ENCODE measurements around the gene MBP.
"Not testable (repeated sequence)": the region's sequence is repeated elsewhere in the genome, so short reads cannot be mapped to it uniquely, and the experiment has no call there.

MBP gene

DNA sequence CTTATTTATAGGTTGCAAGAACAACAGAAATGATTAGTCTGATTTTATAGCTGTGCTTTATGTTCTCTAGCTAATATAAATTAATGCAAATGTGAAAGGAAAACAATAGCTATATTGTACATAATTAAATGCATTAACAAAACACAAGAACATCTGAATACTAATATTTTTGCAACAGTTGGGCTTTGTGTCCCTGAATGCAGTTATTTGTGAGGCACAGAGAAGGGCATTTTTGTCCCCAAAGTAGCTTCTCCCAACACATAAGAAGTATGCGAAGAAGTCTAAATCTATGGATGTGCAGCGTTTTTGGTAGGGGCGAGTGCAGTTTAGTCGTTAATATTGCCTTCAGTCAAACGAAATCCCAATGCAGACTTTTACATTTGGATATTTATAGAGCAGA is 110.0 kb downstream of the MBP start:
- no peak for DNase-seq (ENCODE audit: low read depth)

DNA sequence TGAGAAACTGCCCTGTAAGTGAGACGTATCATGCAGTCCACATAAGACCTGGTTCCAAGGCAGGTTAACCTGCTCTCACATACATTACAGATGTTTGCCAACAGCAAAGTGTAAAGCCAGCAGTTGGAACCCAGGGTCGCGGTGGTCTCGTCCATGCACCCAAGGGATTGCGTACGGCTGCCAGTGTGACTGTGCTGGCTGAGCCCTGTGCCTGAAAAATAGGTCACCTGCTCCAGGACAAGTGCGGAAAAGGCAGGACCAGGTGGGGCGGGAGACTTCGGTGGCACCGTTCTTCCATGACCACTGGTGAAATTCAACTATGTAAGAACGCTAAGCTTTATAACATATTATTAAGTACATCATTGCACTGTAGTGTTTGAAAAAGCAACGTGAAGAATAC is 110.5 kb downstream of the MBP start:
- no peak for DNase-seq (ENCODE audit: low read depth)

DNA sequence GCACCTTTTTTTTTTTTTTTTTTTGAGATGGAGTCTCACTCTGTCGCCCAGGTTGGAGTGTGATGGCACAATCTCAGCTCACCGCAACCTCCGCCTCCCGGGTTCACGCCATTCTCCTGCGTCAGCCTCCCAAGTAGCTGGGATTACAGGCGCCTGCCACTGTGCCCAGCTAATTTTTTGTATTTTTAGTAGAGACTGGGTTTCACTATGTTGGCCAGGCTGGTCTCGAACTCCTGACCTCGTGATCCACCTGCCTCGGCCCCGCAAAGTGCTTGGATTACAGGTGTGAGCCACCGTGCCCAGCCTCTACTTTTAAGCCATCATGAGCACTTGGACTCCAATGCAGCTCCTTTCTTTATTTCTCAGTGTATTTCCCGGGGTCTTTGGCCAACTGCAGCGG is 111.1 kb downstream of the MBP start:
- not testable (repeated sequence) for DNase-seq (ENCODE audit: low read depth)

DNA sequence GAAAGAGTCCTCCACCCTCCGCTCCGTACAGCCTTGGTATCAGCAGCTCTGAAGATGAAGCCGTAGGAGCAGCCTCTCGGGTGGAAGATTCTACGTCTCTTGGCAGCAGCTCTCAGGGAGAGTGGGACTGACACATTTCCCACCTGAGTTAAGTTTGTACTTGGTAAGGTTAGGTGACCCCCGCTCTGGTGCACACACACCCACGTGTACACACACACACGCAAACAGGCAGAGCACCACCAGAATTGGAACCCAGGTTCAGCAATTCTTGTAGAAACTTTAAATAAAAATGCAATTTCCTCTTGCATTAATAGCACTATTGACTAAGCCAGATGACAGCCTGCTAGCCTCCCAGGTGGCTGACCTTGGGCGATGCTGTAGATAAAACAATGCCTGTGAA is 111.5 kb downstream of the MBP start:
- no peak for DNase-seq (ENCODE audit: low read depth)

DNA sequence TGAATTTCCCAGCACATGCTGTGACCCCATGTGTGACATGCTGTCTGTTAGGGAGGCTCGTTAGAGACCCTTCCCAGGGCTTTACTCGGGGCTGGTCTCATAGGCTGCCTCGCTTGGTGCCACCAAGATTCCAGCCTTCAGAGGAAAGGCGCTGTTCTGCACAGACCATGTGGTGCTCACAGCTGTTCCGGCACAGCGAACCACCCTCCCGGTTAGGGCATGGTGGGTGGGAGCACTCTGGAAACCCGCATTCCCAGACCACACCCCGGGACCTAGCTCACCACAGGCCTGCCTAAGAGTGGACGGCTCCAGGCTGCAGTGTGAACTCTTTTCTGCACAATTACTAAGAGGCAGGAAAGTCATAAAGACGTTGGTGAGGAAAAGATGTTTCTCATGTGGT is 112.0 kb downstream of the MBP start:
- DNase-seq (ENCODE audit: low read depth): no peak

DNA sequence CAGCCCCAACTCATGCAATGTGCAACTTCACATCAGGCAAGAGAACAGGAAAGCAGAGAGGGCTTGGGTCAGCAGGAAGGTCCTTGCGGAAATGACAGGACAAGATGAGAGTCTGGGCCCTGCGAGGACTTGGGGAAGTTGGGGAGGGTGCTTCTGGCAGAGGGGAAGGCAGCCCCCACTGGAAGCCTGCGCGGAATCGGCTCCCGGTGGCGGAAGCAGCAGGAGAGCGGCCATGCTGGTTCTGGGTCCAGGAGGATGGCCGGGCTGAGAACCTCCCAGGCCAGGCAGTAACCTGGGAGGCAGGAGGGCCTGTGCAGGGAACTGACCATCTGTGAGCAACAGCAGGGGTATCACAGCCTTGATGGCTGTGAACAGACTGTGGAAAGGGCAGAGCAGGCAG is 112.9 kb downstream of the MBP start:
- no peak for DNase-seq (ENCODE audit: low read depth)

DNA sequence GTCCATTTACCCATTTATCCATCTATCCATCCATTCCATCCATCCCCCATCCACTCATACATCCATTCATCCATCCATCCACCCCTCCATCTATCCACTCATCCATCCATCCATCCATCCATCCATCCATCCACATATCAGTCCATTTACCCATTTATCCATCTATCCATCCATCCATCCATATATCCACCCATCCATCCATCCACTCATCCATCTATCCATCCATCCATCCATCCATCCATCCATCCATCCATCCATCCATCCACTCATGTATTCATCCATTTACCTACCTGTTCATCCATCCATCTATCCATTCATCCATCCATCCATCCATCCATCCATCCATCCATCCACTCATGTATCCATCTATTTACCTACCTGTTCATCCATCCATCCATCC is 113.9 kb downstream of the MBP start:
- DNase-seq (ENCODE audit: low read depth): not testable (repeated sequence)

DNA sequence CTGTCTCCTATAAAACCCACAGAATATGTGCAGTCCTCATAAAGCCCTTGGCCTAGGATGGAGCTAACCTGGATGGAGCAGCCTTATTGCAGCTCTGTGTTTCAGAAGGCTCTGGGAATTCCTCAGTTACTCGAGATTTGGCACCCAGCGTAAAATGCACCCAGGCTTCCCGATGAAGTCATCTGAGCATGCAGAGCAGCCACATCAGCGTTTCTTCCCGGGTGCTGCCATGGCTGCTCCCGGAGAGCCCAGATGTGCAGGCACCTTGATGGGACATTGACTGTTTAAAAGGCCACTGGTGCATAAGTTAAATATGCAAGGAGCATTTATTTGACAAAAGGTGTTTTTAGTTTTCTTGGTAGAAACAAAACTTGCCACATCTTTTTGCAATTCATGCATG is 115.2 kb downstream of the MBP start:
- DNase-seq (ENCODE audit: low read depth): no peak

DNA sequence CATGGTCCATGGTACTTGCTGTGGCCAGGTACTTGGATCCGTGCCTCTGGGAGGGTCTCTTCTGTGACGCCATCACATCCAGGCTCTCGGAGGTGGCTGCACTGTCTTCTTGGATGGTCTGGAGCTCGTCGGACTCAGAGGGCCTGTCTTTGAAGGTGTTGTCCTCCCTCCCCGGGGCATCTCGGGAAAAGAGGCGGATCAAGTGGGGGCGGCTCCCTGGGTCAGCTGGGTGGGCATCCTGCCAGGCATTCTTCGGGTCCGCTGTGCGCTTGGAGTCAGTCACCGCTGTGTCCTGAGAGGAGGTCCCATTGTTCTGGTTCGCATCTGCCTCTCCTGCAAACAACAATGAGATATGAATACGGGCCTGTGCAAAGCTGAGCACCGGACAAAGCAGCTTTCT is 115.6 kb downstream of the MBP start:
- DNase-seq (ENCODE audit: low read depth): no peak

DNA sequence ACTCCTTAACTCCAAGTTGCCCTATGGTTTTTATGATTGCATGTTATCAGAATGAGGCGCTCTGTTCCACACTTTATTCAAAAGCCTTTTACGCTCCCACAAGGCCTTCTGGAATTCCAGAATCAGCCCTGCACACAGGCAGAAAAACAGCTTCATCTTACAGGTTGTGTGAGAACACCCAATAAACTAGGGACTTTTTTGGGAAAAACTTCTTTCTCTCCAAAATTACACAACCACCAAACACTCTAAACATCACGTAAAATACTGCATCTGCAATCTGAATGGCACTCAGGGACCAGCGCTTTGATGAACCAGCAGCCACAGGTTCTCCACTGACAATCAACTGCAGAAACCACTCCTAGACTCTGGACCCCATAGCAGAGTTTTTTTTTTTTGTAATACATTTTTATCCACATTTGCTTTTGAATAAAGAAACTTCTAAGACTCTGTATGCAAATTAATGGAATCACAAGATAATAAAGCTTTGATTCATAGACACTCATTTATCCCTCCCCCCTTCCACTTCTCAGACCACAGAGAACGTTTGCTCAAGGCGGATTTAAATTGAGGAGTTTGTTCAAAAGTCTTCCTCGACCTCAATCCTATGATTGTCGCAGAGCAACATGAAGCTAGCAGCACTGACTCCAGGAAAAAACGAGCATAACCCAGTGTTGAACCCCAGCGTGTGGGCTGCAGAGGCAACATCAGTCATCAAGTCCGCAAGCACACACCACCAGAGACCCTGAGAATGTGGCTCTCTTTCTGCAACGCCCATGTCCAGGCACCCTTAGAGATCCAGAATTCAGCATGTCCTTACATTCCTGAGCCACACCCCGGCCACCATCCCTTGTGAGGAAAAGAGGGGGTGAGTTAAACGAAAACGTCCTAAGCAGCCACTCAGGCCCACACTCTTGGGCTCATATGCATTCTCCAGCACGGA is 116.5 kb downstream of the MBP start:
- DNase-seq (ENCODE audit: low read depth): no peak

DNA sequence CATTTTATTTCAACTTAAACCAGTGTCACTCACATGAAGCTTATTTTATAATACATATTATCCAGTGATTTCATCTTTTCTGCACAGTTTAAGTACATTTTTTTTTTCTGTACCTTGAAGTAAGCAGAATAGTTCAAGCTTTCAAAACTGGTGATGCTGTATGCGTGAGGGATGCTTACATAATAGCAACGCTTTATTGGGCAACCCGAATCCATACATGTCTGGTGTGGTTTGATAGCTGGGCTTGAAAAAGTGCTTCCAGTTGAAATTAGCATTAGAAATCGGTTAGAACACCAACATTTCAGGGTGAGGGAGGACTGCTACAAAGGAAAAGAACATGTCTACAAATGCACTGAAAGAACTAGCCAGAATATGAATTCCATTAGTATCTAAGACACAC is 117.4 kb downstream of the MBP start:
- no peak for DNase-seq (ENCODE audit: low read depth)

DNA sequence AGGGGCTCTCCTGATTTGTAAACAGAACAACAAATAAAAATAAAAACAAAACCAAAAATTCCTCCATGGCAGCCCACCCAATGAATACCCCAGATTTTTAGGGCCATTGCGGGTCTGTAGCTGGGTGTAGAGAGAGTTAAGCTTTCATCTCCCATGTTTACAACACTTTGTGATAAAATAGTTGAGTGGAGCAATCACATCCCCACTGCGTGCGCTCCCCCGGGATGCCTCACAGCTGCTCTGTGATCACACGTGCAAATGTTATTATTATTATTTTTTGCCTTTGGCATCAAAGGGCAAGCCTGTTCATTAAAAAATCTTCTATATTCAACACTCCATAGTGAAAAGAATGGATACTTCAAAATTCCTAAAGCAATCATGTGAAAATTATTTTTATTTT is 118.0 kb downstream of the MBP start:
- DNase-seq (ENCODE audit: low read depth): no peak

DNA sequence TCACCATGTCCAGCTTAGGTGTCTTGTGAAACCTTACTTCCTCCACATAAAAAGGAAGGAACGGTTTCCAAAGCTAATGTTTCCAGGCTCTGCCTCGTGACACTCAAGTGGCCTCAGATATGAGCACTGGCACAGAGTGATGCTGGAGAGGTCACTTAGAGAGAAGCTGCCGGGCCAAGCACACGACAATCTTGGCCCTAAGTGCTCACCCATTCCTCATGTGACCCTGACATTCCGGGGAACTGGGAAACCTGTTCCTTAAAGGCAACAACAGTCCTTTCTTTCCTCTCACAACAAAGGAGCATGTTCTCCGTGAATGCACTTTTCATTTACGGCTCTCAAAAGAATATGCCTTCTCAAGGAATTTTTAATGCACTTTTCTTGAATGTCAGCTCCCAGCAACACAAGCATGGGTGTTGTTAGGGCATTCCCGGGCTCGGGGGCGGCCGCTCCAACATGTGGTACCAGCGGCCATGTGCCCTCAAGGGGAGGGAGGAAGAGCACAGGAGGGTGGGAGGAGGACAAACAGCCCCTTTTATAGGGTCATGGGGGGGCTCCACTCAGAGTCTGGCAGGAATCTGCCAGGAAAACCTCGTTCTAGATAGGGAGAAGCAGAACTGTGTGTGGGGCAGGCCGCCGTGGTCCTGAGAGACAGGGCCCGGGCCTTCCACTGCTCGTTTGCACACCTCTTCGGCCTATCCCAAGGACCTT is 118.6 kb downstream of the MBP start:
- DNase-seq (ENCODE audit: low read depth): no peak

DNA sequence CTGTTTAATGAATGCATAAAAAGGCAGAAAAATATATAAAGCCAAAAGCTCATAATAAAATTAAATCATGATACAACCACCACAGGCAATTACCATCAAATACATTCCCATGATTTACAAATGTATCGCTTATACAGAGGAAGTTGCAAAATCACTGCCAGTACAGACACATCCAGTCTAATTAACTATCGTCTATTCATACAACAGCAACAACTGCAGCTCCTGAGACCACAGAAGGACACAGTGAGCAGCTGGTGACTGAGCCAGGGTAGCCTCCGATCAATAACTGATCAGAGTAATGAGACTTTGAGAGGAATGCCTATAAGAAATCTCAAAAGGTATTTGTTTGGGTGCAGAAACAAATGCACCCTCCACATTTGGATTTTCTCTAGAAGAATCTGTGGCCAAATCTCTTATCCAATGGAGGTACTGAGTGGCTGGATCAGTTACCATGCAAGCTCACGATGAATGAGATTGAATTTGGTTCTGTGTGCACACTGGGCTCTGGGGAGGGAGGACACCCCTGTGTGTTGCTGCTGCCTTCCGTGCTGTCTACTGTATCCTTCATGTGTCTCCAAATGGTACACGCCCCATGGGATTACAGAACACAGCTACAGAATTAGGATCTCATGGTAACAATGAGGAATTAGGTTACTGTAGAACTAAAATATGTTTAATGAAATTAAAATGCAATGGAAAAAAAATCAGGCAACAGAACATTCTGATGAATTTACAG is 119.6 kb downstream of the MBP start:
- no peak for DNase-seq (ENCODE audit: low read depth)

DNA sequence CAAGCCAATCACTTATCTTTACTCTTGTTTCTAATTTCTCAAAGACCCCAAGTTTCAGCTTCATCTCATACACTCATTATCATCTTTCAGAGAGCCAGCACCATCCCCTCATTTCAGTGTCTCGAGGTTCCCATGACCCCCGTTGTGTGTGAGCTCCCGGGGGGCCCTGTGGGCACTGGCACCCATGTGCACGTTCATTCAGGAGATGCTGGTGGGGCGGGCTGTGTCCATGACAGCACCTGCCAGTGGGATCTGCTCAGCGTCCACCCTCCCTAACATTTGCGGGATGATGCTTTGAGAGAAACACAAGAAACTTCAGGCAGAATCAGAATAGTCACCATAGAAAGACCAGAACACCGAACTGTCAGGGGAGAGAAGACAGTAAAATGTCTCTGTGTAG is 120.5 kb downstream of the MBP start:
- no peak for DNase-seq (ENCODE audit: low read depth)

DNA sequence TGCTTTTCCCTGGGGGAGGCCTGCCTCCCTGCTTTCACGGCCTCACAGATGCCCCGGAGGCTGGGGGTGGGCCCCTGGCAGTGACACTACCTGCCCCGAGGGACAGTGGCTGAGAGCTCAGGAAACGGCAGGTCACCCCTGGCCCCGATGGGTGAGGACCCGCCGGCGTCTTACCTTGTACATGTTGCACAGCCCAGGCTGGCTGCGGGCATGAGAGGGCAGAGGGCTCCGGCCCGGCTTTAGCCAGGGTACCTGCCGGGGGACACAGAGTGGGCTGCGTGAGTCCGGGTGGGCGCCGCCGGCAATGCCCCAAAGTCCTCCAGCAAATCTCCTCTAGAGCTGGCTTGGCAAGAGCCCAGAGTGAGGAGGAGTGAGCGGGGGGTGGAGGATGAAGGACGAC is 122.9 kb downstream of the MBP start:
- no peak for DNase-seq (ENCODE audit: low read depth)

DNA sequence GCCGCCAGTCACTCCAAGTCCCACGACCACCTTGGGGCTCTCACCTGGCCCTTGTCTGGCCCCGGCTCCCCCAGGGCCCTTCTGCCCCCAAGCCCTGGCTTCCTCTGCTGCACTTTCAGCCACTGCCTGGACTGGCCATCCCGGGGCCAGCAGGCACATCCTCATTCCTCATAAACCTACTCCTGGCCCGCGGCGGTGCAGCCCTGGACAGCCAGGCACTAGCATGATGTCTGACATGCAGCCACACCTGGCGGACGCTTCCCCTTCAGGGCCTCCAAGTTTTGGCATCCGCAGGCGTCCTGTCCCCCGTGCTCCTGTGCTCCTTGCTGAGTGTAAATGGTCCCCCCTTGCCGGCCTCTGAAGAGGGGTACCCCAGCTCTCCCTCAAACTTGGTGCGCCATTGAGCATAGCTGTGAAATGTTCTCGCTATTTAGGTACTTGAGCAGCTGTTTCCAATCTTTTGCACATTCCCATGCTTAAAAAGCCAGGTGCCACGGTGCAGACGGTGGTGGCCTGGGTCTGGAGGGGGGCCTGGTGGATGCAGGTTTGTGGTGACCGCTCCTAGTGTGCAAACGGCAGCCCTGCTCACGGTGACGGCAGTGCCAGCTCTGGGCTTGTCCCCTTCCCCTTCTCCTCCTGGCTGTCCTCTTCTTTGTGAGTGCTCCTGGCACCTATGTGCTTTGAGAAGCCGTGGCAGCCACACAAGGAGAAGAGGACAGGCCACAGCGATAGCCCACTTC is 123.8 kb downstream of the MBP start:
- DNase-seq (ENCODE audit: low read depth): no peak

DNA sequence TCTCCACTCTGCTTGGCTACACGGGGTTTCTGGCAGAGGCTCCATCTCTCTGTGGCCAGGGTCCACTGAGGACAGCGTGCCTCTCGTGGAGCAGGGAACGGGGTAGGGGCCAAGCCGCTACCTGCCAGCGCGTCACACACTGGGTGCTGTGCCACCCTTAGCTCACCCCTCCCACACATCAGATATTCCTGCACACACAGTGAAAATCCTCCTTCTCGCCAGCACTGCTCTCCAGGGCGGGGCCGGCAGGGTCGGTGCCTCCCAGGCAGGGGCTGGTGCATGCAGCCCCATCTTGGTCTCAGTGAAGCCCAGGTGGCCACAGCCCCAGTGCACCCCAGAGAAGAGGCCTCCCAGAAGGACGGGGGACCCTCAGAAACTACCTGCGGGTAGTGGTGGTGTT is 124.6 kb downstream of the MBP start:
- no peak for DNase-seq (ENCODE audit: low read depth)

DNA sequence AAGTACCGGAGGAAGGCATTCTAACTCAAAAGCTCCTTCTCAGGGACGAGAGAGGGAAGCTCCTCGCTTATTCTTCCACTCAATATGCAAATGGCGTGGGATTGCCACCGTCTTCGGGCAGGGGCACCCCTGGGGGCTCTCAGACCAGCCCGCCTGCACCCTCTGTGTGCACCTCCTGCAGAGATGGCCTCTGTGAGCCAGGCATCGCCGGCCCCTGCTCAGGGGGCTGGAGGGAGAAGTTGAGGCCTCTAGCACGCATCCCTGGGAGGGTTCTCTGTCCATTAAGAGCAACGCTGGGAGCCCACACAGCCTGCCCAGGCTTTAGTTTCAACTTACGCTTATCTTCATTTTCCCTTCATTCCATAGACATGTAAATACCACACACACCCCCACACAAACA is 125.3 kb downstream of the MBP start:
- no peak for DNase-seq (ENCODE audit: low read depth)

DNA sequence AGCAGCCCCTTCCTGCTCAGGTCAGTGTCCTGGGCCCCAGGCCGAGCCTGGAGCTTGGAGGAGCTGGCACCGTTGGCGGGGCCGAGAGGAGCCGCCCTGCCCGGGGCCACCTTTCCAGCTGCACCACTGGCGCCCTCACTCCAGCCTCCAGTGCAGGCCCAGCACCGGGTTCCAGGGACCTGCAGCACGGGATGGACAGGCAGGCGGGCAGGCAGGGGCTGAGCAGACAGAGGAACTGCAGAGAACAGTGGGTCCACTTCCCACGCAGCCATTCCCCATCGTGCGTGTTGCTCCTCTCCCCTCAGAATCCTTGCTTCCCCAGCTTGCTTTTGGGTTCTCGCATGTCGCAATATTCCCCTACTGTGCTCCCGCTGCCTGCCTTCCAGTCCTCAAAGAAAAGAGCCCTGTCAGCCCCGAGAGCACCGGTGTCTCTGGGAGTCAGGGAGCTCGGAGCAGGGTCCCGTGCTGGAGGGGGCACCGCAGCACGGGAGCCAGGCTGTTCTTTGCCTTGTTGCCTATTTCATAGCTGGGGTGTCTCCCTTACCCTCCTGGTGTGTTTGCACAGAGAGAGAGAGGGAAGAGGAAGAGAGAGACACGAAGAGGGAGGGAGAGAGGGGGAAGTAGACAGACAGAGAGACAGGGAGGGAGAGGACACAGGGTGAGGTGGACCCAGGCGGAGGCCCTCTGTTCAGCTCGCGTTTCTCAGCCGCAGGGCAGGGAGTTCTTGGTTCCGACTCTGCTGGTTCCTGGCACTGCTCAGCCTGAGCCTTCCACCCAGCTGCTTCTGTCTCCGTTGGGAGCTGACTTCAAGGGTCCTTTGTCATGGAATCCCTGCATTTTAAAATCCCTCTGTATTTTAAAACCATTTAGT is 126.0 kb downstream of the MBP start:
- no peak for DNase-seq (ENCODE audit: low read depth)

DNA sequence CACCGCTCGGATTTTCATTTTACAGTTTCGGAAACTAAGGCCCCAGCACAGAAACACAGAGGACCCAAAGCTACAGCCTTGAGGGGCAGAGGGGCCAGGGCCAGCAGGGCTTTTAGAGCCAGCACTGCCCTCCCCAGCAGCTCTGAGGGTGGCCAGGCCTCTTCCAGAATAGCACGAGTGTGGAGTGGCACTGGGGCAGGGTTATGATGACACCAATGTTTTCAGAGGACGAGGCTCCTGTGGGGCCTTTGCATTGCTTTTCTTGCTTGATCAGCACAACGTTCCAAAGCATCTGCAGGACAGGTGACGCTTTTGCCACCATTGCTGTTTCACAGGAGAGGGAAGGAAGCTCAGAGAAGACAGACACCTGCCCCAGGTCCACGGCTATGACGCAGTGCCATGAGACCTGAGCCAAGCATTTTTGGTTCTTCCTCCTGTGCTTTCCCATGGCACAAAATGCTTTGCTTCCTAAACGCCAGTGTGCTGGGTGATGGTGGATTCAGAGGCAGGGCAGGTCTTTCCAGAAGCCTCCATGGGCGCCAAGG is 126.9 kb downstream of the MBP start:
- no peak for DNase-seq (ENCODE audit: low read depth)

All from activated T-helper 1 cell treated with Interleukin-2 at 50 U/mL for 16 hours (primary cell).